Thyroid gland (tissue), 4 donors: ENCODE measurements around the gene SMG9.

Experiments used
- CTCF ChIP-seq, 6 experiments: fragments of 200-600 bp in 3 of 6; fragments of 450-650 bp in 3 of 6; sonication (generic) in 3 of 6; IDR thresholded peaks; one replicate each; pipeline ENCODE4 v1.5.1; 2016 to 2019; ENCODE audit warnings: antibody characterized with exemption in 6 of 6, mild to moderate bottlenecking in 2 of 6, inconsistent platforms in 1 of 6, moderate library complexity in 1 of 6
- POLR2A ChIP-seq, 2 donors: fragments of 450-650 bp; IDR thresholded peaks; one replicate each; pipeline ENCODE4 v1.6.1; 2017; ENCODE audit warnings: antibody characterized with exemption in 2 of 2, mild to moderate bottlenecking in 2 of 2, moderate library complexity in 1 of 2

GRCh38 chr19:43681821-43682220 lies 72.9 kb downstream of the SMG9 start:
- TF ChIP-seq CTCF (IDR thresholded peaks at IDR 0.05) (no peak), POLR2A (IDR thresholded peaks at IDR 0.05) (no peak)
